Sigmoid colon (tissue), 7 donors: ENCODE results near the gene VAC14. TPM values are rescaled to one million over a fixed set of nuclear protein-coding genes. Genes with fewer than 3 reads are reported as not detected.
A peak's percentile ranks its signal among the peaks of the same experiment; 100 is the strongest.

Source experiments
- DNase-seq: peaks from one replicate; pipeline ENCODE4 v3.0.0-alpha.2; 2019
- H3K27ac ChIP-seq, 4 donors: fragments of 200-600 bp; sonication (generic); one replicate each; pipeline ENCODE4 v1.5.1; 2016 to 2019; ENCODE audit warnings: mild to moderate bottlenecking in 1 of 4
- H3K27me3 ChIP-seq, 3 donors: fragments of 200-600 bp; sonication (generic); one replicate each; pipeline ENCODE4 v1.5.1; 2019; ENCODE audit warnings: mild to moderate bottlenecking in 1 of 3
- H3K36me3 ChIP-seq, 4 donors: fragments of 200-600 bp; sonication (generic); one replicate each; pipeline ENCODE4 v1.5.1; 2016 to 2019
- H3K4me1 ChIP-seq, 4 donors: fragments of 200-600 bp; sonication (generic); one replicate each; pipeline ENCODE4 v1.5.1; 2017 to 2019
- H3K4me3 ChIP-seq, 4 donors: fragments of 200-600 bp; sonication (generic); one replicate each; pipeline ENCODE4 v1.5.1; 2017 to 2019; ENCODE audit warnings: mild to moderate bottlenecking in 2 of 4, moderate library complexity in 1 of 4
- H3K9me3 ChIP-seq, 4 donors: fragments of 200-600 bp in 3 of 4; sonication (generic) in 3 of 4; one replicate each; pipeline versions ENCODE4 v1.5.1 to v1.6.1; 2013 to 2019
- CTCF ChIP-seq, 4 experiments: fragments of 450-650 bp in 3 of 4; fragments of 200-600 bp in 1 of 4; IDR thresholded peaks; one replicate each; pipeline ENCODE4 v1.5.1; 2016 to 2019; ENCODE audit warnings: antibody characterized with exemption in 4 of 4, mild to moderate bottlenecking in 3 of 4, moderate library complexity in 2 of 4
- EP300 ChIP-seq, 4 donors: sonication (generic); formaldehyde crosslinking; IDR thresholded peaks; one replicate each; pipeline ENCODE4 v1.6.1; 2017; ENCODE audit warnings: antibody characterized with exemption in 4 of 4
- POLR2A ChIP-seq, 2 donors: fragments of 450-650 bp; IDR thresholded peaks; one replicate each; pipeline ENCODE4 v1.6.1; 2016; ENCODE audit warnings: antibody characterized with exemption in 2 of 2, mild to moderate bottlenecking in 2 of 2, moderate library complexity in 2 of 2
- POLR2AphosphoS5 ChIP-seq, 4 donors: sonication (generic); formaldehyde crosslinking; IDR thresholded peaks; one replicate each; pipeline ENCODE4 v1.6.1; 2017; ENCODE audit warnings: antibody characterized with exemption in 4 of 4
- WGBS, 2 donors: extraction: QIAGEN DNeasy Blood & Tissue Kit; methylation state at CpG; one replicate each; pipeline ENCODE4 v1.1.7; 2013; 5-methylcytosine and 5-hydroxymethylcytosine counted together
- intact Hi-C: fragments of 100-400 bp; cut with DNase I; formaldehyde crosslinking; loops from one replicate; pipeline ENCODE4 v1.15.1; 2023
- polyA plus RNA-seq, 3 donors: library from polyadenylated mRNA; stranded (reverse); fragments of 200-250 nt; gene quantifications; one replicate each; pipeline ENCODE4 v1.2.3, GENCODE V29; 2013
- total RNA-seq, 4 donors: library from RNA; depleted of rRNA; stranded (reverse); fragments of >200 nt; gene quantifications; one replicate each; pipeline ENCODE4 v1.1.0, GENCODE V29; 2016
- donor health status: healthy with polysubstance abuse.
- donor health status: Bipolar disorder and iron deficiency.
- donor health status: healthy.

The VAC14 gene
- total and polyA plus RNA-seq, 7 donors: 16.8 to 36.2 (median 22.1) TPM

GRCh38 chr16:70777496-70777895 is 23.5 kb downstream of the VAC14 start:
- H3K27ac ChIP-seq: peak overlapping the region in 3 of 4 donors; percentile 56 to 69 (median 60)
- no peaks in the 10 kb centered on the region for H3K9me3 ChIP-seq
- TF ChIP-seq POLR2AphosphoS5 (IDR thresholded peaks at IDR 0.05): no peak
- no peak for TF ChIP-seq EP300 (IDR thresholded peaks at IDR 0.05)
- no peak for TF ChIP-seq CTCF (IDR thresholded peaks at IDR 0.05)
- no peak for TF ChIP-seq POLR2A (IDR thresholded peaks at IDR 0.05)
- H3K4me1 ChIP-seq: peaks cover 0 to 24% (median 23%) of the 10 kb centered on the region in 4 donors
- peaks cover under 1 to 38% (median 22%) of the 10 kb centered on the region in 4 donors for H3K36me3 ChIP-seq
- WGBS, 2 donors: 88 to 94% methylated on average over 9 of the region's 9 CpGs
- H3K4me3 ChIP-seq: no peak overlapping the region
- DNase-seq: no peak
- H3K27me3 ChIP-seq: no peaks in the 10 kb centered on the region
- intact Hi-C loops: loop anchor here (10.0 kb wide), 1 partner anchor 253 kb away; the partner anchor contains the start of genes COG4 and SF3B3

GRCh38 chr16:70775399-70775798 is 25.6 kb downstream of the VAC14 start:
- 95% methylated on average over 4 of the region's 4 CpGs for whole genome bisulfite sequencing, 2 donors
- intact Hi-C loops: loop anchor here (10.0 kb wide), 1 partner anchor 251 kb away; the partner anchor contains the start of genes COG4 and SF3B3
- peaks cover 0 to 30% (median 7%) of the 10 kb centered on the region in 4 donors for H3K36me3 ChIP-seq
- H3K4me3 ChIP-seq: no peak overlapping the region
- H3K27ac ChIP-seq: no peak overlapping the region
- TF ChIP-seq POLR2AphosphoS5 (IDR thresholded peaks at IDR 0.05) (no peak), POLR2A (IDR thresholded peaks at IDR 0.05) (no peak), EP300 (IDR thresholded peaks at IDR 0.05) (no peak), CTCF (IDR thresholded peaks at IDR 0.05) (no peak)
- no peaks in the 10 kb centered on the region for H3K9me3 ChIP-seq
- H3K27me3 ChIP-seq: no peaks in the 10 kb centered on the region
- no peak for DNase-seq
- H3K4me1 ChIP-seq: peaks cover 0 to 33% (median 29%) of the 10 kb centered on the region in 4 donors

- TF ChIP-seq EP300 (IDR thresholded peaks at IDR 0.05) (no peak), POLR2AphosphoS5 (IDR thresholded peaks at IDR 0.05) (no peak), CTCF (IDR thresholded peaks at IDR 0.05) (no peak), POLR2A (IDR thresholded peaks at IDR 0.05) (no peak)
- Histone ChIP-seq H3K4me3 (no peak overlapping the region), H3K9me3 (no peaks in the 10 kb centered on the region), H3K4me1 (peaks cover 0 to 33% (median 28%) of the 10 kb centered on the region in 4 donors), H3K36me3 (peaks cover 0 to 19% (median 5%) of the 10 kb centered on the region in 4 donors), H3K27ac (no peak overlapping the region), H3K27me3 (no peaks in the 10 kb centered on the region)
- intact Hi-C loops: loop anchor here (10.0 kb wide), 1 partner anchor 249 kb away; the partner anchor contains the start of genes COG4 and SF3B3
- WGBS, 2 donors: 92 to 96% methylated on average over 13 of the region's 13 CpGs
- no peak for DNase-seq
Observed at GRCh38 chr16:70774261-70774660, 26.7 kb downstream of the VAC14 start.

- intact Hi-C loops: loop anchor here (10.0 kb wide), 1 partner anchor 248 kb away; the partner anchor contains the start of genes COG4 and SF3B3
Observed at GRCh38 chr16:70772493-70772892, 28.5 kb downstream of the VAC14 start.

More at GRCh38 chr16:70772493-70772892, 28.5 kb downstream of the VAC14 start:
- Histone ChIP-seq H3K4me1 (peaks cover 0 to 16% (median 10%) of the 10 kb centered on the region in 4 donors), H3K36me3 (peaks cover 0 to 18% (median 5%) of the 10 kb centered on the region in 4 donors), H3K9me3 (no peaks in the 10 kb centered on the region), H3K27me3 (no peaks in the 10 kb centered on the region), H3K4me3 (no peak overlapping the region), H3K27ac (no peak overlapping the region)
- no peak for DNase-seq
- TF ChIP-seq EP300 (IDR thresholded peaks at IDR 0.05) (no peak), POLR2A (IDR thresholded peaks at IDR 0.05) (no peak), CTCF (IDR thresholded peaks at IDR 0.05) (no peak), POLR2AphosphoS5 (IDR thresholded peaks at IDR 0.05) (no peak)
- 93 to 98% methylated on average over 1 of the region's 1 CpG for WGBS, 2 donors
